Kidney epithelial cell (primary cell): ENCODE results near the gene CMTR2. TPM values are rescaled to one million over a fixed set of nuclear protein-coding genes. Genes with fewer than 3 reads are reported as not detected.

Source experiments
- DNase-seq: peaks from one replicate; pipeline ENCODE4 v3.0.0-alpha.2; 2010; ENCODE audit warnings: low read depth
- H3K27me3 ChIP-seq: 2 replicates; pipeline ENCODE4 v1.6.0; 2011; ENCODE audit warnings: low read length; ENCODE audit not compliant: control insufficient read depth, insufficient read depth
- H3K36me3 ChIP-seq: 2 replicates; pipeline ENCODE4 v1.5.1; 2011; ENCODE audit warnings: low read length; ENCODE audit not compliant: control insufficient read depth, insufficient read depth
- H3K4me3 ChIP-seq: 2 replicates; pipeline ENCODE4 v1.5.1; 2011; ENCODE audit warnings: low read depth, mild to moderate bottlenecking, control low read depth, low read length
- total RNA-seq: library from RNA; depleted of rRNA; stranded (reverse); fragments of >200 nt; gene quantifications from 2 replicates; pipeline ENCODE4 v1.2.3, GENCODE V29; 2015
- TF ChIP-seq, protein P1 (sequence below): IDR thresholded peaks from 2 replicates; pipeline ENCODE4 v1.5.1; 2011; ENCODE audit warnings: mild to moderate bottlenecking, moderate library complexity, low read length, control low read depth, inconsistent platforms; ENCODE audit not compliant: insufficient read depth, poor library complexity, severe bottlenecking

The CMTR2 gene
- total RNA-seq, 1 donor from 2014 or later, result 36.9 TPM

DNA sequence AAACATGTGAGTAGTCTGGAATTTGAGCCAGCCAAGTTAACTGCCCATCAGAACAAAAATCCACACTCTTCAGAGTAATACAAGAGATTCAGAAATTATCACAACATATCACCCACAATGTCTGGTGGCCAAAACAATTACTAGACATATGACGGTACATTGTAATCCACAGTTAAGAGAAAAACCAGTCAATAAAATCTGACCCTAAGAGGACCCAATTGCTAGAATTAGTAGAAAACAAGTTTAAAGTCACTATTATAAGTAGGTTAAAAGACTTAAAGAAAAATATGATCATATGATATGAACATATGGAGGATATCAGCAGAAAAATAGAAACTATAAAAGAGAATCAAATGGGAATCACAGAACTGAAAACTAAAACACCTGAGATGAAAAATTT, 15.8 kb downstream of the CMTR2 start:
- H3K4me3 ChIP-seq, result no peak overlapping the region
- TF ChIP-seq, protein P1, sequence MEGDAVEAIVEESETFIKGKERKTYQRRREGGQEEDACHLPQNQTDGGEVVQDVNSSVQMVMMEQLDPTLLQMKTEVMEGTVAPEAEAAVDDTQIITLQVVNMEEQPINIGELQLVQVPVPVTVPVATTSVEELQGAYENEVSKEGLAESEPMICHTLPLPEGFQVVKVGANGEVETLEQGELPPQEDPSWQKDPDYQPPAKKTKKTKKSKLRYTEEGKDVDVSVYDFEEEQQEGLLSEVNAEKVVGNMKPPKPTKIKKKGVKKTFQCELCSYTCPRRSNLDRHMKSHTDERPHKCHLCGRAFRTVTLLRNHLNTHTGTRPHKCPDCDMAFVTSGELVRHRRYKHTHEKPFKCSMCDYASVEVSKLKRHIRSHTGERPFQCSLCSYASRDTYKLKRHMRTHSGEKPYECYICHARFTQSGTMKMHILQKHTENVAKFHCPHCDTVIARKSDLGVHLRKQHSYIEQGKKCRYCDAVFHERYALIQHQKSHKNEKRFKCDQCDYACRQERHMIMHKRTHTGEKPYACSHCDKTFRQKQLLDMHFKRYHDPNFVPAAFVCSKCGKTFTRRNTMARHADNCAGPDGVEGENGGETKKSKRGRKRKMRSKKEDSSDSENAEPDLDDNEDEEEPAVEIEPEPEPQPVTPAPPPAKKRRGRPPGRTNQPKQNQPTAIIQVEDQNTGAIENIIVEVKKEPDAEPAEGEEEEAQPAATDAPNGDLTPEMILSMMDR, result no peak
- DNase-seq, result no peak
- H3K27me3 ChIP-seq, result no peaks in the 10 kb centered on the region
- no peaks in the 10 kb centered on the region for H3K36me3 ChIP-seq

DNA sequence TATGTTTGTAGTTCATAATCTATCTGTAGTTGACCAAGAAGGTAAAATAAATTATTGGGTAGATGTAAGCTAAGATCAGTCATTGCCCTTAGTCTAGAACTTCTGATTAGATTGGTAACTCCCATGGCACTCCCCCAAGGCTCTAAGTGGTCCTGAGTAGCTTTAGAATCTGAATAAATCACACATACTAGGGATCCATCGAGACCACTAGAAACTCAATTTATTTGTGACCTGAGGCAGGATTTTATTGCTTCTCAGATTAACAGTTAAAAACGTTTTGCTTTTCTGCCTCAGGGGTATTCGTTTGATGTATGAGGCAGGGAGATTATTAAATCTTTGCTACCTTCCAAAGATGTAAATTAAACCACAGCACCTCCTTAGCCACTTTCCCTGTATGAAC, 24.9 kb downstream of the CMTR2 start:
- Histone ChIP-seq H3K4me3 (no peak overlapping the region), H3K27me3 (no peaks in the 10 kb centered on the region), H3K36me3 (no peaks in the 10 kb centered on the region)
- DNase-seq, result no peak
- TF ChIP-seq, protein P1, result no peak

DNA sequence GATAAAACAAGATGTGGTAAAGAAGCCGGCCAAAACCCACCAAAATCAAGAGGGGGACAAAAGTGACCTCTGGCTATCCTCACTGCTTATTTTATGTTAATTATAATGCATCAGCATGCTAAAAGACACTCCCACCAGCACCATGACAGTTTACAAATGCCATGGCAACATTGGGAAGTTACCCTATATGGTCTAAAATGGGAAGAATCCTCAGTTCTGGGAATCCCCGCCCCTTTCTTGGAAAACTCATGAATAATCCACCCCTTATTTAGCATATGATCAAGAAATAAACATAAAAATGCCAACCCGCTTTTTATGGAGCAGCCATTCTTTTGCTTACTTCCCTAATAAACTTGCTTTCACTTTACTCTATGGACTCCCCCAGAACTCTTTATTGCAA, 25.6 kb downstream of the CMTR2 start:
- Histone ChIP-seq H3K36me3 (no peaks in the 10 kb centered on the region), H3K27me3 (no peaks in the 10 kb centered on the region), H3K4me3 (no peak overlapping the region)
- TF ChIP-seq, protein P1, result no peak
- no peak for DNase-seq

DNA sequence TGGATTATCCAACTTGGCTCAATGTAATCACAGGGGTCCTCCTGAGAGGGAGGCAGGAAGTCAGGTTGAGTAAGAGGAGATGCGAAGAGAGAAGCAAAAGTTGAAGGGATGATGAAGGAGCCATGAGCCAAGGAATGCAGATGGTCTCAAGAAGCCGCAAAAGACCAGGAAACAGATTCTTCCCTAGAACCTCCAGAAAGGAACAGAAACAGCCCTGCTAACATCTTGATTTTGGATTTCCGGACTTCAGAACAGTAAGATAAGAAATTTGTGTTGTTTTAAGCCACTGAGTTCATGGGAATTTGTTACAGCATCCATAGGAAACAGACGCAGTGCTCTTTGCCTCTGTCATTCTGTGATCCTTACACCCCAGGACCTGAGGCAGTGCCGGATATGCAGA, 26.8 kb downstream of the CMTR2 start:
- H3K36me3 ChIP-seq, result no peaks in the 10 kb centered on the region
- H3K27me3 ChIP-seq, result no peaks in the 10 kb centered on the region
- no peak overlapping the region for H3K4me3 ChIP-seq
- TF ChIP-seq, protein P1, result no peak
- no peak for DNase-seq

DNA sequence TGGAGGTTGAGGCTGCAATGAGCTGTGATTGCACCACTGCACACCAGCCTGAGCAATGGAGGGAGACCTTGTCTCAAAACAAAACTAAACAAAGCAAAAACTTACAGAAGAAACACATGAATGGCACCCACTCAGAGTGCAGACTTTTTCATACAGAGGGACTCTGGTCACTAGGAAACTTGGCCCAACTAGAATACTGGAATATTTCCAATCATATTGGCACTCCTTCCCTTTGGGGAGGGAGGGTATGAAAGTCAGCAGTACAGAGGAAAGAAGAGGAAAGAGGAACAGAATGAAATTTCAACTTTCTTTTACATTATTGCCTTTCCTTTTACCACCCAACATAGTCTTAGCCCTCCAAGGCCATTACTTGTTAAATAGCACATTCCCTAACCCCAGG, 28.2 kb downstream of the CMTR2 start:
- DNase-seq, result no peak
- TF ChIP-seq, protein P1, result no peak
- H3K36me3 ChIP-seq, result no peaks in the 10 kb centered on the region
- H3K4me3 ChIP-seq, result no peak overlapping the region
- no peaks in the 10 kb centered on the region for H3K27me3 ChIP-seq

DNA sequence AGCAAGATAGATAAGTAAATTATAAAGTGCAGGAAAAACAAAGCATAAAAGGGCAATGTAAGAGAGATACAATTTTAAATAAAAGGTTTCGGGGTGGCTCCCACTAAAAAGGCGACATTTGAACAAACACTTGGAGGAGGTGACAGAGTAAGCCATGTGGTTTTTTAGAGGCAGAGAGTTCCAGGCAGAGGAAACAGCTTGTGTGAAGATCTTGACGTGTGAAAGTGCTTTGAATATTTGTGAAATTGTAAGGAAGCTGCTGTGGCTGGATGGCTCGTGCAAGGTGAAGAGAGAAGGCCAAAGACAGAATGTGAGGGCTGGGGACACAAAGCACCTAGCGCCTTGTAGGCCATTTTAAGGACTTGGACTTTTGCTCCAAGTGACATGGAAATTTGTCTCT, 30.1 kb downstream of the CMTR2 start:
- TF ChIP-seq, protein P1, result no peak
- H3K4me3 ChIP-seq, result no peak overlapping the region
- no peaks in the 10 kb centered on the region for H3K36me3 ChIP-seq
- no peak for DNase-seq
- no peaks in the 10 kb centered on the region for H3K27me3 ChIP-seq
